ENCODE data around the gene LAT. TPM values are rescaled to one million over a fixed set of nuclear protein-coding genes. Genes with fewer than 3 reads are reported as not detected.

The LAT gene
- total and polyA plus RNA-seq, 2 of the 4 experiments (the other 2 are of a cell fraction): 0.18 to 7.4 TPM

GRCh38 chr16:28935346-28935745 is 49.5 kb upstream of the LAT start (continued):
- no peak for TF ChIP-seq USF2 (IDR thresholded peaks at IDR 0.05; ENCODE audit: low read depth, low read length)

GRCh38 chr16:28935924-28936783 is 48.7 kb upstream of the LAT start:
- peak; percentile 42 for DNase-seq
- no peak overlapping the region for H2BK20ac ChIP-seq (ENCODE audit: low read depth, low read length)
- no peak overlapping the region for H3K27ac ChIP-seq (ENCODE audit: insufficient read depth, low read length)
- H3K79me1 ChIP-seq (ENCODE audit: low read depth in 1 of 2, low read length in 2 of 2): no peaks in the 10 kb centered on the region
- WGBS, 2 experiments (ENCODE audit: extremely low coverage in 2 of 2, insufficient read length in 1 of 2): 45% methylated on average over 13 of the region's 36 CpGs; no CpG with 5 or more reads in 1 of the 2 experiments
- in situ Hi-C loops (cut with MboI; ENCODE audit: low sequenced_read_pairs): no loop called here
- H2AFZ ChIP-seq (replicated peaks; ENCODE audit: low read length, poor library complexity): peak overlapping the region; percentile 77
- H4K8ac ChIP-seq (ENCODE audit: low read depth in 2 of 2, low read length in 2 of 2): no peak overlapping the region
- dilution Hi-C loops (cut with HindIII; ENCODE audit: low sequenced_read_pairs, unreplicated experiment): no loop called here
- H3K4ac ChIP-seq (ENCODE audit: low read depth, low read length): no peak overlapping the region
- ATAC-seq (ENCODE audit: low read depth): peak; percentile 97
- no peak overlapping the region for H2BK120ac ChIP-seq (ENCODE audit: low read depth, low read length)
- H2BK5ac ChIP-seq (ENCODE audit: low read depth, low read length, poor library complexity, severe bottlenecking): no peak overlapping the region
- no peak overlapping the region for H3K4me2 ChIP-seq (ENCODE audit: low read depth, low read length)
- no peaks in the 10 kb centered on the region for H3K9me1 ChIP-seq (ENCODE audit: insufficient read depth, low read length)
- peaks cover 7% of the 10 kb centered on the region; the same call in 1 of the 2 replicates for H3K27me3 ChIP-seq (ENCODE audit: control insufficient read depth, insufficient read depth, low read length)
- intact Hi-C loops (cut with micrococcal nuclease): no loop called here
- H3K4me3 ChIP-seq (ENCODE audit: insufficient read depth, low read depth, low read length): no peak overlapping the region
- H3K36me3 ChIP-seq (ENCODE audit: control insufficient read depth, insufficient read depth, low read length): no peaks in the 10 kb centered on the region
- no peaks in the 10 kb centered on the region for H4K20me1 ChIP-seq (ENCODE audit: insufficient read depth, low read length)
- no peak overlapping the region for H2BK15ac ChIP-seq (ENCODE audit: low read depth, low read length)
- H3K4me1 ChIP-seq (ENCODE audit: control insufficient read depth, insufficient read depth, low read length): no peaks in the 10 kb centered on the region
- no peak overlapping the region for H3K14ac ChIP-seq (replicated peaks; ENCODE audit: low read depth, low read length)
- no peak overlapping the region for H3K18ac ChIP-seq (ENCODE audit: low read depth, low read length)
- no peak overlapping the region for H3K9ac ChIP-seq (ENCODE audit: low read depth, low read length)
- no TSS peak for BruUV-seq (replicated peaks)
- no peak overlapping the region for H3K23ac ChIP-seq (ENCODE audit: low read depth, low read length)
- CTCF ChIA-PET: interaction anchor here (1.8 kb wide), 1 partner anchor 9 kb away, joined by 6 read pairs; no protein-coding TSS in a partner anchor
- H4K5ac ChIP-seq (ENCODE audit: low read depth, low read length): no peak overlapping the region
- H3K56ac ChIP-seq (ENCODE audit: extremely low read depth, insufficient read depth, low read length): no peak overlapping the region
- POLR2A ChIA-PET (ENCODE audit: unreplicated experiment): no interaction called here
- no peaks in the 10 kb centered on the region for H3K9me3 ChIP-seq (ENCODE audit: control insufficient read depth, insufficient read depth, low read length)
- H2AK5ac ChIP-seq (ENCODE audit: low read depth, low read length): no peak overlapping the region
- no peak overlapping the region for H4K91ac ChIP-seq (ENCODE audit: insufficient read depth, low read depth, low read length)
- no peak overlapping the region for H2AK9ac ChIP-seq (replicated peaks; ENCODE audit: low read depth, low read length, poor library complexity)
- TF ChIP-seq RCOR1 (IDR thresholded peaks at IDR 0.05; ENCODE audit: insufficient replicate concordance, low read length) (no peak), RAD21 (IDR thresholded peaks at IDR 0.05; ENCODE audit: low read length) (no peak), POLR2A (IDR thresholded peaks at IDR 0.05; ENCODE audit: low read depth, low read length) (no peak), CEBPB (IDR thresholded peaks at IDR 0.05; ENCODE audit: low read depth, low read length) (no peak), SMC3 (IDR thresholded peaks at IDR 0.05; ENCODE audit: low read depth, low read length) (no peak)
